ENCODE measurements around the gene ECHDC3.

DNA sequence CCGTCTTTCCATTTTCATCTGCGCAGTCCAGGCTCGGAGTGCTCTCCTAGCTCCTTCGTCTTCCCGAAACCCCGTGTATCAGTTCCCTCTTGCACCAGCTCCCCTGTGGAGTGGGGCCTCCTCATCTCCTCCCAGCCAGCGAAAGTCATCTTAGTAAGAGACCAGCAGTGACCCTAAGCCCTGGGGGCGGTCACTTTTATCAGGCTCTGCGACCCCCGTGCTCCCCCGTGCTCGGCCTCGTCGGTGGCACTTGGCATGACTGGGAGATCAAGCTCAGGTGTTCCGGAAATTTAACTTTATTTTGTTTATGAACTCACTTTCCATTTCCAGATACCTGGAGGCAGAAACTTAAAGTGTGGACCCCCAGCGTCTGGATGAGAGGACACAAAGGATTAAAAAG lies 574 bp upstream of the ECHDC3 start:
- TF ChIP-seq CTCF (IDR thresholded peaks at IDR 0.05) (no peak), POLR2A (IDR thresholded peaks at IDR 0.05) (no peak)
